Gastrocnemius medialis (tissue), 4 donors: Measurements from ENCODE around the gene VPS8. TPM values are rescaled to one million over a fixed set of nuclear protein-coding genes. Genes with fewer than 3 reads are reported as not detected.

Experiments used
- ATAC-seq, 2 donors: fragments of 150-250 bp; one replicate each; pipeline ENCODE4 v1.9.1; 2016
- DNase-seq, 2 donors: peaks; one replicate each; pipeline ENCODE4 v3.0.0-alpha.2; 2019
- H3K27ac ChIP-seq, 4 donors: fragments of 200-600 bp; sonication (generic); 1 replicate in 1 of 4; 2 replicates in 3 of 4; pipeline ENCODE4 v1.5.1; 2016 to 2018; ENCODE audit warnings: mild to moderate bottlenecking in 2 of 4, moderate library complexity in 1 of 4
- H3K27me3 ChIP-seq, 3 donors: fragments of 200-600 bp; sonication (generic) in 2 of 3; 1 replicate in 1 of 3; 2 replicates in 2 of 3; pipeline versions ENCODE4 v1.5.1 to v1.6.0; 2016 to 2019; ENCODE audit warnings: mild to moderate bottlenecking in 1 of 3, moderate library complexity in 1 of 3
- H3K36me3 ChIP-seq, 2 donors: fragments of 200-600 bp; sonication (generic) in 1 of 2; one replicate each; pipeline ENCODE4 v1.5.1; 2017 to 2018
- H3K4me1 ChIP-seq, 2 donors: fragments of 200-600 bp; sonication (generic) in 1 of 2; one replicate each; pipeline ENCODE4 v1.5.1; 2016 to 2017; ENCODE audit warnings: mild to moderate bottlenecking in 2 of 2
- H3K4me3 ChIP-seq, 4 donors: fragments of 200-600 bp; sonication (generic) in 3 of 4; 1 replicate in 1 of 4; 2 replicates in 3 of 4; pipeline ENCODE4 v1.5.1; 2016 to 2019; ENCODE audit warnings: mild to moderate bottlenecking in 2 of 4
- H3K9me3 ChIP-seq, 3 donors: fragments of 200-600 bp; sonication (generic) in 2 of 3; 1 replicate in 1 of 3; 2 replicates in 2 of 3; pipeline ENCODE4 v1.5.1; 2016 to 2019
- POLR2A ChIP-seq, 2 donors: fragments of 450-650 bp; IDR thresholded peaks; one replicate each; pipeline ENCODE4 v1.6.1; 2017; ENCODE audit warnings: antibody characterized with exemption in 2 of 2, mild to moderate bottlenecking in 2 of 2, moderate library complexity in 2 of 2
- in situ Hi-C, 4 donors: fragments of 200-750 bp; cut with MboI; loops; one replicate each; pipeline versions ENCODE4 v1.15.0 to v1.8.0; 2017; ENCODE audit warnings: low sequenced_read_pairs in 4 of 4
- intact Hi-C: fragments of 100-400 bp; cut with DNase I; formaldehyde crosslinking; loops from one replicate; pipeline ENCODE4 v1.15.1; 2023; ENCODE audit warnings: low total_unique reads
- total RNA-seq, 4 donors: library from RNA; depleted of rRNA; stranded (reverse); fragments of >200 nt; gene quantifications; one replicate each; pipeline versions ENCODE4 v1.1.0 to v1.2.3, GENCODE V29; 2016
- TF ChIP-seq, protein P1 (sequence below), 5 experiments: fragments of 450-650 bp in 3 of 5; fragments of 200-600 bp in 2 of 5; sonication (generic) in 2 of 5; IDR thresholded peaks in 4 of 5; conservative IDR thresholded peaks in 1 of 5; 1 replicate in 4 of 5; 2 replicates in 1 of 5; pipeline ENCODE4 v1.5.1; 2016 to 2019; ENCODE audit warnings: antibody characterized with exemption in 5 of 5, mild to moderate bottlenecking in 3 of 5, moderate library complexity in 3 of 5

The VPS8 gene, protein sequence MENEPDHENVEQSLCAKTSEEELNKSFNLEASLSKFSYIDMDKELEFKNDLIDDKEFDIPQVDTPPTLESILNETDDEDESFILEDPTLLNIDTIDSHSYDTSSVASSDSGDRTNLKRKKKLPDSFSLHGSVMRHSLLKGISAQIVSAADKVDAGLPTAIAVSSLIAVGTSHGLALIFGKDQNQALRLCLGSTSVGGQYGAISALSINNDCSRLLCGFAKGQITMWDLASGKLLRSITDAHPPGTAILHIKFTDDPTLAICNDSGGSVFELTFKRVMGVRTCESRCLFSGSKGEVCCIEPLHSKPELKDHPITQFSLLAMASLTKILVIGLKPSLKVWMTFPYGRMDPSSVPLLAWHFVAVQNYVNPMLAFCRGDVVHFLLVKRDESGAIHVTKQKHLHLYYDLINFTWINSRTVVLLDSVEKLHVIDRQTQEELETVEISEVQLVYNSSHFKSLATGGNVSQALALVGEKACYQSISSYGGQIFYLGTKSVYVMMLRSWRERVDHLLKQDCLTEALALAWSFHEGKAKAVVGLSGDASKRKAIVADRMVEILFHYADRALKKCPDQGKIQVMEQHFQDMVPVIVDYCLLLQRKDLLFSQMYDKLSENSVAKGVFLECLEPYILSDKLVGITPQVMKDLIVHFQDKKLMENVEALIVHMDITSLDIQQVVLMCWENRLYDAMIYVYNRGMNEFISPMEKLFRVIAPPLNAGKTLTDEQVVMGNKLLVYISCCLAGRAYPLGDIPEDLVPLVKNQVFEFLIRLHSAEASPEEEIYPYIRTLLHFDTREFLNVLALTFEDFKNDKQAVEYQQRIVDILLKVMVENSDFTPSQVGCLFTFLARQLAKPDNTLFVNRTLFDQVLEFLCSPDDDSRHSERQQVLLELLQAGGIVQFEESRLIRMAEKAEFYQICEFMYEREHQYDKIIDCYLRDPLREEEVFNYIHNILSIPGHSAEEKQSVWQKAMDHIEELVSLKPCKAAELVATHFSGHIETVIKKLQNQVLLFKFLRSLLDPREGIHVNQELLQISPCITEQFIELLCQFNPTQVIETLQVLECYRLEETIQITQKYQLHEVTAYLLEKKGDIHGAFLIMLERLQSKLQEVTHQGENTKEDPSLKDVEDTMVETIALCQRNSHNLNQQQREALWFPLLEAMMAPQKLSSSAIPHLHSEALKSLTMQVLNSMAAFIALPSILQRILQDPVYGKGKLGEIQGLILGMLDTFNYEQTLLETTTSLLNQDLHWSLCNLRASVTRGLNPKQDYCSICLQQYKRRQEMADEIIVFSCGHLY (N-terminal part only)
- 10 to 100 TPM; 37.2 to 64.1 (median 51.2) TPM for total RNA-seq

DNA sequence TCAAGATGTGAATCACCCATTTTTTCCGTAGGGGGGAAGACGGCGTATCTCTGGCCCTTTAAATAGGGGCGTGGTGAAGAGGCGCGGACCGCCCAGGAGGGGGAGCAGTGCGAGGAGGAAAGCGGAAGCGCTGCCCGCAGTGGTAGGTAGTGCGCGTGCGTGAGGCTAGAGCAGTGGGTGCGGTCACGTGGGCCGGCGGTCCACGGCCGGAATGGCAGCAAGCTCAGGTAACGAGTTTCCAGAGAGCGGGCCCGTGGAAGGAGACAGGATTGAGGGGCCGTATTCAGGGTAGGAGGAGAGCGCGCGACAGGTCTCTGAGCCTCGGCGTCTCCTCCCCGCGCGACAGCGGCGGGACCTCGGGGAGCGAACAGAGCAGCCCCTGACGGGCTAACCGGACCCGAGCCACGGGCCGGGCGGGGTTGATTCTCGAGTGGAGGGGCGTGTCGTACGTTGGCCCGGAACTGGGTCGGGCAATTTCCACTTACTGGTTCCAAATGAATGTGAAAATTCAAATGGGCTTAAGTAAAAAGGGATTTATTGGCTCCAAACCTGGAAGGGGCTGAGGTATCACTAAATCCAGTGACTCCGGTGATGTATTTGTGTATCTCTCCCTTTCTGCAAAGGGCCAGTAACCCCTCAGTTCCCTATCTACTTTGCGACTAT is at the start of gene VPS8:
TSS of gene VPS8 (plus strand) at position 168 of the 663 bp plus-strand sequence. CDS start 12,467 bp downstream, outside the sequence.
- ATAC-seq: peak; percentile 81 to 83
- peak; percentile 92 to 96 for DNase-seq
- peak within 1 kb of the TSS; percentile 89 to 94 (median 90) for H3K27ac ChIP-seq
- no peaks in the 10 kb centered on the region for H3K27me3 ChIP-seq
- intact Hi-C loops: loop anchor here (10.0 kb wide), 4 partner anchors 797 to 1517 kb away; partner anchors contain the start of genes ABCC5, KLHL24 and TRA2B
- in situ Hi-C loops: loop anchor here in 1 of 4 donors (25.0 kb wide), 1 partner anchor 450 kb away; the partner anchor contains the start of genes CLCN2 and POLR2H
- TF ChIP-seq, protein P1, sequence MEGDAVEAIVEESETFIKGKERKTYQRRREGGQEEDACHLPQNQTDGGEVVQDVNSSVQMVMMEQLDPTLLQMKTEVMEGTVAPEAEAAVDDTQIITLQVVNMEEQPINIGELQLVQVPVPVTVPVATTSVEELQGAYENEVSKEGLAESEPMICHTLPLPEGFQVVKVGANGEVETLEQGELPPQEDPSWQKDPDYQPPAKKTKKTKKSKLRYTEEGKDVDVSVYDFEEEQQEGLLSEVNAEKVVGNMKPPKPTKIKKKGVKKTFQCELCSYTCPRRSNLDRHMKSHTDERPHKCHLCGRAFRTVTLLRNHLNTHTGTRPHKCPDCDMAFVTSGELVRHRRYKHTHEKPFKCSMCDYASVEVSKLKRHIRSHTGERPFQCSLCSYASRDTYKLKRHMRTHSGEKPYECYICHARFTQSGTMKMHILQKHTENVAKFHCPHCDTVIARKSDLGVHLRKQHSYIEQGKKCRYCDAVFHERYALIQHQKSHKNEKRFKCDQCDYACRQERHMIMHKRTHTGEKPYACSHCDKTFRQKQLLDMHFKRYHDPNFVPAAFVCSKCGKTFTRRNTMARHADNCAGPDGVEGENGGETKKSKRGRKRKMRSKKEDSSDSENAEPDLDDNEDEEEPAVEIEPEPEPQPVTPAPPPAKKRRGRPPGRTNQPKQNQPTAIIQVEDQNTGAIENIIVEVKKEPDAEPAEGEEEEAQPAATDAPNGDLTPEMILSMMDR (IDR thresholded peaks at IDR 0.05 in 4 of 5, conservative IDR thresholded peaks at IDR 0.05 in 1 of 5): peak in 4 of 5 experiments; percentile 77 to 89 (median 81)
- peak; percentile 98 for TF ChIP-seq POLR2A (IDR thresholded peaks at IDR 0.05)
- H3K4me3 ChIP-seq: peak within 1 kb of the TSS; percentile 70 to 87 (median 82)
- H3K4me1 ChIP-seq: peaks cover 45 to 51% of the 10 kb centered on the region in 2 donors
- no peaks in the 10 kb centered on the region for H3K9me3 ChIP-seq
- no peaks in the 10 kb centered on the region for H3K36me3 ChIP-seq

DNA sequence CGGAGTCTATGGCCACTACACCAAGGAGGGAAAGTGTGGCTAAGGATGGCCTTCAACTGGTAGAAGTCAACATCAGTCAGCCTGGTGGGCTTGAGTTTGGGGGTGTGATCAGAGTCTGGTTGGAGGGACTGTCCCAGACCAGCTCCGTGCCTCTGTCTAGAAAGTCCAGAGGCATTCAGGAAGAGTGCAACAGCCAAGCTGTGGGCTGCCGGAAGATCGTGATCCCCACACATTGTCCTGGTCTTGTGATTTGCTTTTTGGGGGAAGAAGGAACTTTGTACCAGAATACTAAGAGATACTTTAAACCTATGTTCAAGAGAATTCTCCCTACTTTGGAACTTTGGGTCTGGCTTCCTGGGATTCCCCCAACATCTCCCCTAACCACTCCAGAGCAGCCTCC is 47.8 kb upstream of the VPS8 start:
- Histone ChIP-seq H3K36me3 (no peaks in the 10 kb centered on the region), H3K9me3 (no peaks in the 10 kb centered on the region), H3K4me1 (no peaks in the 10 kb centered on the region), H3K27ac (no peak overlapping the region), H3K27me3 (no peaks in the 10 kb centered on the region), H3K4me3 (no peak overlapping the region)
- in situ Hi-C loops: loop anchor here in 1 of 4 donors (25.0 kb wide), 1 partner anchor 402 kb away; the partner anchor contains the start of genes CLCN2 and POLR2H
- DNase-seq (no peak), ATAC-seq (no peak)
- TF ChIP-seq, protein P1 (IDR thresholded peaks at IDR 0.05 in 4 of 5, conservative IDR thresholded peaks at IDR 0.05 in 1 of 5): no peak
- no peak for TF ChIP-seq POLR2A (IDR thresholded peaks at IDR 0.05)
- intact Hi-C loops: no loop called here

DNA sequence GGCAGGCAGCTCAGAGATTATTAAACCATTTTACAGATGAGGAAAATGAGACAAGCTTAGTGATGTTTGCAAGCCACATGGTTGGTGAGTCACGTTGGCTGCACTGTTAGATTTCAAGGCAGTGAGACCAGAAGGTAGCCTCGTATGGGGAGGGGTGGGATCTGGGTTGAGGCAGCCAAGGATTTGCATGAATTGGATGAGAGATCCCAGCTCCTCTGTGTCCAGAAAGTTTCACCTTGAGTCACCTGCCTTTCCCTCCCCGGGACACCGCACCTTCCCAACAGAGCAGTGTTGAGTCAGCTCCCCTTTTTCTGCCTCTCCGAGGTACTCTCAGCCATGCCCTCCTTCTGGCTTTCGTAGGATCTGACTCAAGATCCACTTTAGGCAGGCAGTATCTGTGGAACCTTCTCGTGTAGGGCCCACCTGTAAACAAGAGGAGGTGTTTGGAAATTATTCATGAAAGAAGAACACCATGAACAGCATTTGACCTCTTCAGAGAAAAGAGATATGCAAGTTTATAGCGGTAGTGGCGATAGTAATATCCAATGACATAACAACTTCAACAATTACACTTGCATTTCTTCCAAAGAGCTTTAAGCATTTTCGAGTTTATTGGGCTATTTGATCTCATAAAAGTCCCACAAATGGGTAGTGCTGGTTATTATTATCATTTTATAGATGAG is 46.8 kb upstream of the VPS8 start:
- TF ChIP-seq, protein P1 (IDR thresholded peaks at IDR 0.05 in 4 of 5, conservative IDR thresholded peaks at IDR 0.05 in 1 of 5): no peak
- no peak for TF ChIP-seq POLR2A (IDR thresholded peaks at IDR 0.05)
- Histone ChIP-seq H3K27ac (no peak overlapping the region), H3K4me3 (no peak overlapping the region), H3K4me1 (no peaks in the 10 kb centered on the region), H3K36me3 (no peaks in the 10 kb centered on the region), H3K9me3 (no peaks in the 10 kb centered on the region), H3K27me3 (no peaks in the 10 kb centered on the region)
- no peak for DNase-seq
- ATAC-seq: no peak
- intact Hi-C loops (no loop called here), in situ Hi-C loops (loop anchor here in 1 of 4 donors (25.0 kb wide), 1 partner anchor 403 kb away; the partner anchor contains the start of genes CLCN2 and POLR2H)
